GM10248 (cell line): ENCODE results near the gene ARHGAP29.

Experiments used
- CTCF ChIA-PET: fragments of 300-600 bp; sonication (Branson Sonifier 250); formaldehyde crosslinking; extraction: SDS; loops from one replicate; lab custom pipeline; 2021; ENCODE audit warnings: antibody characterized with exemption; lab: Yijun Ruan, JAX
- POLR2A ChIA-PET: fragments of 350-650 bp; sonication (Branson Sonifier 250); formaldehyde crosslinking; extraction: SDS; loops from one replicate; lab custom pipeline; 2020; ENCODE audit warnings: antibody characterized with exemption; lab: Yijun Ruan, JAX
- DNase-seq: peaks from one replicate; pipeline ENCODE4 v3.0.0; 2012; ENCODE audit errors: extremely low spot score
- TF ChIP-seq, protein P1 (sequence below): IDR thresholded peaks from 2 replicates; pipeline ENCODE4 v1.5.1; 2012; ENCODE audit warnings: mild to moderate bottlenecking, low read depth; ENCODE audit errors: extremely low read depth, missing control alignments, control extremely low read depth

ARHGAP29 gene

DNA sequence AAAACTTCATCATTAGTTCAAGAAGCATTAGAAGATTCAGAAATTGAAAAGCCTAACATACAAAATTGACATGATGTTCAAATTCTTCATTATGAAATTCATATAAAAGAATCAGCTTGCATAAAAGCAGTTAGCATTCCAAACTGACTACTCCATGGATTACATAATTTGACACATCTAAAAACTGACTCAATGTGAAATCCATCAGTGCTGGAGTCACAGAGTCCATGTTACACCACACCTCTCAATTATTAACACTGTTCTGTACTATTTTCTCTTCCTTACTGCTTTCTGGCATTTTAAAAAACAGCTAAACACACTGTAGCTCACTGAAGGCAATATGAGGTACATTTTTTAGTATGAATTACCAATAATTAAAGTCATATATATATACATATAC lies 28.0 kb downstream of the ARHGAP29 start:
- ChIA-PET POLR2A (no interaction called here), CTCF (no interaction called here)
- DNase-seq, result no peak
- TF ChIP-seq, protein P1, sequence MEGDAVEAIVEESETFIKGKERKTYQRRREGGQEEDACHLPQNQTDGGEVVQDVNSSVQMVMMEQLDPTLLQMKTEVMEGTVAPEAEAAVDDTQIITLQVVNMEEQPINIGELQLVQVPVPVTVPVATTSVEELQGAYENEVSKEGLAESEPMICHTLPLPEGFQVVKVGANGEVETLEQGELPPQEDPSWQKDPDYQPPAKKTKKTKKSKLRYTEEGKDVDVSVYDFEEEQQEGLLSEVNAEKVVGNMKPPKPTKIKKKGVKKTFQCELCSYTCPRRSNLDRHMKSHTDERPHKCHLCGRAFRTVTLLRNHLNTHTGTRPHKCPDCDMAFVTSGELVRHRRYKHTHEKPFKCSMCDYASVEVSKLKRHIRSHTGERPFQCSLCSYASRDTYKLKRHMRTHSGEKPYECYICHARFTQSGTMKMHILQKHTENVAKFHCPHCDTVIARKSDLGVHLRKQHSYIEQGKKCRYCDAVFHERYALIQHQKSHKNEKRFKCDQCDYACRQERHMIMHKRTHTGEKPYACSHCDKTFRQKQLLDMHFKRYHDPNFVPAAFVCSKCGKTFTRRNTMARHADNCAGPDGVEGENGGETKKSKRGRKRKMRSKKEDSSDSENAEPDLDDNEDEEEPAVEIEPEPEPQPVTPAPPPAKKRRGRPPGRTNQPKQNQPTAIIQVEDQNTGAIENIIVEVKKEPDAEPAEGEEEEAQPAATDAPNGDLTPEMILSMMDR, result no peak

- POLR2A ChIA-PET, result no interaction called here
- CTCF ChIA-PET, result no interaction called here
- TF ChIP-seq, protein P1, result no peak
- DNase-seq, result no peak
These were observed 29.7 kb downstream of the ARHGAP29 start for GRCh38 chr1:94207695-94208094.

DNA sequence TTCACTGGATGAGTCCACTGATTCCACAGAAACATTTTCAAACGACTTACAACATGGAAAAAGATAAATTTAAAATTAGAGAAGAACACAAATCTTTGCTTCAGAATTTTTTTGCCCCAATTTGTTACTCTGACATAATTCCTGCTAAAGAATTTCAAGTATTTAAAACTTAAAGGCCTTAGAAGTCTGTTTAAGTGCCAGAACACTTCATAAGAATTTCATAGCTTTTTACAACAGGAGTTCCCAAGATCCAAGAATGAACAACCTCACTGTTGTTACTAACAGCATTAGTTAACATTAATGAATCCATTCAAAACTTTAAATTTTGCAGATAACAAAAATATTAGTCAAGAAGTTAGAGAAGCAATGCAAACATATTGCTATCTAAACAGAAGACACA lies 31.7 kb downstream of the ARHGAP29 start:
- TF ChIP-seq, protein P1, result no peak
- DNase-seq, result no peak
- ChIA-PET CTCF (interaction anchor here (1.1 to 1.6 kb wide), 3 partner anchors 9 to 144 kb away, joined by 3 to 4 read pairs (median 4); no protein-coding TSS in a partner anchor), POLR2A (no interaction called here)

DNA sequence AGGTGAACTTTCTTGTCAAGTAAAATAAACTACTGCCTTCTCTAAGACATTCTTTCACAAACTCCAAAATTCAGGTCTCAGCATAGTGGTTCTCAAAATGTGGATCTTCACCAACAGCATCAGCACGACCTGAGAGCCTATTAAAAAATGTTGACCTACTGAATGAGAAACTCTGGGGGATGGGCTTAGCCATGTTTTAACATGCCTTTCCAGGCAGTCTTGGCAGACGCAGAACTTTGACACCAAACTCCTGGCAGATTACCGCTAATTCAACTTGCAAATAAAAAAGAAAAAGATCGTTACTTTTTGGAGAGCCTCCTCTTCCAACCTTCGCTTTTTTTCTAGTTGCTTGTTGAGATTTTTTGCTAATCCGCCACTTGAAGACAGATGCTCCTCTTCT lies 35.1 kb downstream of the ARHGAP29 start:
- ChIA-PET CTCF (interaction anchor here (1.8 kb wide), 1 partner anchor 26 kb away, joined by 4 read pairs; no protein-coding TSS in a partner anchor), POLR2A (no interaction called here)
- DNase-seq, result no peak
- TF ChIP-seq, protein P1, result no peak

GRCh38 chr1:94199398-94199797 lies 38.0 kb downstream of the ARHGAP29 start:
- POLR2A ChIA-PET, result no interaction called here
- no peak for DNase-seq
- TF ChIP-seq, protein P1, result no peak
- CTCF ChIA-PET, result no interaction called here

DNA sequence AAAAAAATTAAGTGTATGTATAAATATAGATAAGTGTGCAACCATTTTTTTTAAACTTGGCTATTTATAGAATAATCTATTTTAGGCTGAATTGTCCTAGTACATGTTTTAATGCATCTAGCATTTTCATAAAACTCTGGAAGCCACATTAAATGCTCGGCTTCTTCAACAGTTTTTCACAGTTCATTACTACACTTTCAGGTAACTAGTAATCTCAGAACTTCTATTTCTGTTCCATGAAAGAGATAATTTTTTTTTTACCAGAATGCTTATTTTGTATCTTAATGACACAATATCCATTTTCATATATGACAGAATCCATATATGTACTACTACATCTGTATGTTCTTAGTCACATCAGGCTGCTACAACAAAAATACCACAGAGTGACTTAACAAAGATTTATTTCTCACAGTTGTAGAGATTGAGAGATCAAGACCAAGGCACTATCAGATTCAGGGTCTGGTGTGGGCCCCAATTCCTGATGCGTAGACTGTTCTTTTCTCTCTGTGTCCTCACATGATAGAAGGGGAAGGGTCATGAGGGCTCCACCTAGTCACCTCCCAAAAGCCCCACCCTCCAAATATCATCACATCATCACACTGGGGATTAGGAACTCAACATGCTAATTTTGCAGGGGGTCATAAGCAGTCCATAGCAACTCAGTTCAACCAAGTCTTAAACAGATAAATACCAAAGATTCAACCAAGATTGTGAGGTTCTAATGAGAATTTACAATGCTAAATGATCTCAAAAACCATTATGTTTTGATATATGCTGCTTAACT lies 43.1 kb downstream of the ARHGAP29 start:
- TF ChIP-seq, protein P1, result no peak
- no peak for DNase-seq
- ChIA-PET CTCF (no interaction called here), POLR2A (no interaction called here)
